ENCODE results near the gene CTBP1.

Gene CTBP1

DNA sequence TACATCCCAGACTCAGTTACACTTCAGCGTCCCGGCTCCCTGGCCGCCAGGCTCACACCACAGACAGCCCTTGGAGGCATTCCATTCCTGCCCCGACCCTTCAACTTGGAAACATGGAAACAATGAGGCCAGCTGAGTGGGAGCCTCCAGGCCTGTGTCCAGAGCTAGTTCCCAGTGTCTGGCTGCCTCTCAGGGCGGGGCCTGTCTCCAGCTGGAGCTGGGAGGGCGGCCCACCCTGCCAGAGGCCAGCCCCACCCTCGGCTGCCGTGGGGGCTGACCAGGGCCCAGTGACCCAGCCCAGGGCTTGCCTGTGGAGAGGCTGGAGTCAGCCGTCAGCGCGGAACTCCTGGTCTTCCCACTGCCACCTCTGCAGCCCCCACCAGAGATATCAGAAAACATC is 39.1 kb downstream of the CTBP1 start:
- peak; percentile 94 for DNase-seq (ENCODE audit: low spot score)

DNA sequence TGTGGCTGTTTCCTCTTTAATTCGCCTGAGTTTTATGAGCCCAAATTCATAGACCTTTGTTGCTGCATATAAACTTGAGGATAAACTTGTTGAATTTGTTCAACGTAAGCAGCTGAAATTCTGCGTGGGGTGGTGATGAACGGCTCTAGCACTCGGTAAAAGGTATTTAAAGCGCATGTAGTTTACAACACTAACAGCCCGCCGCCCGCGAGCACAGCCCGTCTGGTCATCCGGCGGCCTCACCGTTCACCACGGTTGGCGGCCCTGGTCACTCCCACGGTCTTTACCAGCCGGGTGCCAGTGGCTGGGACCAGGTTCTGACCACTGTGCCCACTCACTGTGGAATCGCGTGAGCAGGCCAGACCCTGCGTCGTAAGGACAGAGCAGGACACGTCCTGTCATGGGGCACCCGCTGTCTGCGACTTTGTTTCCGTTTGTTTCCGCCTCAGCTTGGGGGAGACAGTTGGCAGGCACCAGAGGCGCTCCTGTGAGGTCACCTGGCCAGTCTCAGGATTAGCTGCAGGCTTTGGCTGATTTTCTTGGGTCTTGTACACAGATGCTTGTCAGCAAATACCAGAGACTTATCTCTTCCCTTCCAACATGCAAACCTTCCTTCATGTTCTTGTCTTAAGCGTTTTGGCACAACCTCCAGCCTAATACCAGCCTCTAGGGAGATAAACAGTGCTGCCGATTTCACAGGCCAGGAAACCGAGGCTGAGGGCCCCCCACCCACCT is 39.8 kb downstream of the CTBP1 start:
- no peak for DNase-seq (ENCODE audit: low spot score)

DNA sequence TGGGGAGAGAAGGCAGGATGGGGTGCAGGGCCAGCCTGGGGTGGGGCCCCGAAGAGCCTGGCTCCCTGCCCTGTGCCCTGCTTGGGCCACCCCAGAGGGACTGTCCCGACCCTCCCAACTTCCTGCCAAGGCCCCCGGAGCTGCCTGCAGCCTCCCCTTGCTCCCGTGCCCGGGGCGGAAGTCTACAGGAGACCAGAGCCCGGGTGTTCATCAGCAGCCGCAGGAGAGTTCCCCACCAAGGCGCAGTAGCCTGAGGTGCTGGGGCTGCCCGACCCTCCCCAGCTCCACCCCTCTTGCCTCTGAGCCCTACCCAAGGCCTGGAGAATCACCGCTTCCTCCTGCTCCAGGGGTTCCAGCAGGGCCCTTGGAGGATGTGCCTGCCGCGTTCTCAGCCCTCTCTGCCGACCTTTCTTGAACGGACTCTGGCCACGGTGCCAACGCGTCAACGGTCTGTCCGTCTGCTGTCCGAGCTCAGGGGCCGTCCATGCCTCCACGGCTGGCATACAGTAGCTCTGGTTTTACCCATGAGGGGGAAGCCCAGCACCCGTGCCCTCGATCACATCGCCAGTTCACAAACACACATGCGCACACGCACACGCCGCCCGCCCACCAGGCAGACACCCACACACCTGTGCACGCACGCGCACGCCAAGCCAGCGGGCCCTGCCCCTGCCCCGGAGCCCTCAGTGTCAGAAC is 40.5 kb downstream of the CTBP1 start:
- no peak for DNase-seq (ENCODE audit: low spot score)

DNA sequence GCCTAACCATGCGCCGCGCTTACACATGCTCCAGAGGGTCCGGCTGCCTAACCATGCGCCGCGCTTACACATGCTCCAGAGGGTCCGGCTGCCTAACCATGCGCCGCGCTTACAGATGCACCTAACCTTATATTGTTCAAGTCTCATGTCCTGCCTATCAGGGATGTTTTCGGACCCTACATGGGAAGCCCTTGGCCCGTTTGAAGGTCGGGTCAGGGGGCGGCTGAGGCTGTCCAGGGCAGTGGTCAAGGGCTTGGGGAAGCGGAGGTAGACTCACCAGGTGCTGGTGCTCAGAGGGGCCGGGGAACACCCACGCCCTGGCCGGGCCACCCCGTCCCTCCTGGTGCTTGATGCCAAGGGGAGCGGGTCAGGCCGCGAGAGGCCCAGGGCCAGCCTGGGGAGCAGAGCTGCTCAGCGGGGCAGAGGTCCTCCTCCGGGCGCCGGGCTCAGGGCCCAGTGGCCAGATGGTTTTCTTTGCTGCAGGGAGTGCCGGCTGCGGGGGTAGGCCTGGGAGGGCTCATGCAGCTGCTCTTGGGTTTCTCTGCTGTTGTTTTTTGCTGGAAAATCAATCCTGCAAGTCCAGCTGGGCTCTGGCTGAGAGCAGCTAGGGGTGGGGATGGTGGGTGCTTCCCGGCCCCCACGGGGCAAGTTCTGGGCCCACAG is 41.2 kb downstream of the CTBP1 start:
- peak; percentile 90 for DNase-seq (ENCODE audit: low spot score)

DNA sequence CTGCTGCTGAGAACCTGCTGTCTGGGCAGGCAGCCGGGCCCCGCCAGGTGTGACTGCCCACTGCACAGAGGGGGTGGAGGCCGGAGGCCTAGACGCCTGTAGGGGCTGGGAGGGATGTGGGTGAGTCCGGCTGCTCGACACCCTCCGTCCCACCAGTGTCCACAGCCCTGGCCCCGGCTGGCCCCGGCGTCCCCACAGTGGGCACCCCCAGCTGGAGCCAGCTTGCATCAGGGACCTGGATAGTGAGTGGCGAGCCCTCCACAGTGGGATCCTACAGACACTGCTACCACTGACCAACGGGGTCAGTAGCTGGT is 41.8 kb downstream of the CTBP1 start:
- no peak for DNase-seq (ENCODE audit: low spot score)

DNA sequence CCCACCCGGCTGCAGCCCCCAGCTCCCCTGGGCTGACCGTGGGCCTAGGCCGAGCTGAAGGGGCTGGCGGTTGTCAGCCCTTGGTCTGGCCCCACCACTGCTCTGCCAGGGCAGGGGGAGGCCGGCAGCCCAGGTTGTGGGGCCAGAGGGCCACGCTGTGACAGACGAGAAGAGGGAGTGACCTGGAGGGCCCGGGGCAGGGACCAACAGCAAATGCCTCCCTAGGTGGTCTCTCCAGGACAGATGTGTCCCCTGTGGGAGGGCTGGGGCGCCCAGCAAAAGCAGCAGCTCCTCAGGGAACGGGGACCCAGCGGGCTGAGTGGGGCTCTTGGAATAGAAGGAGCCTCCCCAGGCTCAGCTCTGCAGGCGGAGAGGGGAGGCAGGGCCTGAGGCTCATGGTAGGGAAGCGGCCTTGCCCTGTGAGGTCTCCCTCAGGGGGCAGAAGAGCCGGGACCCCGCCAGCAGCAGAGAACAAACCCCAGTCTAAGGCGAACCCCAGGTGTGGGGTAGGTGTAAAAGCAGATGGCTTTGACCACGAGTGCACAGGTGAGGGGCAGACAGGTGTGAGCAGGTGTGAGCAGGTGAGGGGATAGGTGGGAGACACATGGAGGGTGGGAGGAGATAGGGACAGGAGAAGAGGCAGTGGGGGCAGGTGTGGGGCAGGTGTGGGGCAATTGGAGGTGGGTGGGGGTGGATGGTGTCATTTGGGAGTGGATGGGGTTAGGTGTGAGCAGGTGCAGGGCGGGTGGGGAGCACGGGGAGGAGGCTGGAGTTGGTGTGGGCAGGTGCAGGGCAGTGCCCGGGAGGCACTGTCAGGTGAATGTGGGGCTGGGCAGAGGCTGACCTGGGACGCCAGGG is 42.4 kb downstream of the CTBP1 start:
- no peak for DNase-seq (ENCODE audit: low spot score)

DNA sequence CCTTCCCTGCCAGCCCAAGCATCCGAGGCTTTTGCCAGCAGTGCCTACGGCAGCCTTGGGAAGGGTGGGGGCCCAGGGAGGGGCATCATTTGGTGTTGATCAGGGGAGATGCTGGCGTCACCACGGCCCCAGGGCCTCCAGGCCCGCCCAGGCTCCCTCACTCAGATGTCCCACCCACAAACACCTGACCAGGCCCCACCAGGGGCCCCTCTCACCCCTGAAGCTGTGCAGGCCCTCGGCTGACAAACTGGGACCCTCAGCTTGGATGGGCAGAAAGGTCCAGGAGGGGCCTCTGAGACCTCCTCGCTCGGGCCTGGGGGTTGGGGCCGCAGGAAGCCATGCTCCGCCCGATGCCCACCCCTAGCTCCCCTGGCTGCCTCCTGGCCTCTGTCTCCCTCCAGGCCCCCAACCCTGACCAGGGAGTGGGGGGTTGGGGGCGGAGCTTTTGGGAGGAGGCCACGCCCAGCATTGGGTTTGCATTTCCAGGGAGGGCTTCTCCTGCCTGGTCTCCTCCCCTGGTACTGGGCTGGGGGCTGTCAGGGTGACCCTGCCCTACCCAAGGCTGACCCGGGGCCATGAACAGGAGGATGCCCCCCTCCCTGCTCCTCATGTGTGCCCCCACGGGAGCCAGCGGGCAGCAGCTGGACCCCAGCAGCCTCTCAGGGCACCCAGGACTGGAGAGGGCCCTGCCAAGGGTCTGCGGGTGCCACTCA is 43.2 kb downstream of the CTBP1 start:
- no peak for DNase-seq (ENCODE audit: low spot score)

DNA sequence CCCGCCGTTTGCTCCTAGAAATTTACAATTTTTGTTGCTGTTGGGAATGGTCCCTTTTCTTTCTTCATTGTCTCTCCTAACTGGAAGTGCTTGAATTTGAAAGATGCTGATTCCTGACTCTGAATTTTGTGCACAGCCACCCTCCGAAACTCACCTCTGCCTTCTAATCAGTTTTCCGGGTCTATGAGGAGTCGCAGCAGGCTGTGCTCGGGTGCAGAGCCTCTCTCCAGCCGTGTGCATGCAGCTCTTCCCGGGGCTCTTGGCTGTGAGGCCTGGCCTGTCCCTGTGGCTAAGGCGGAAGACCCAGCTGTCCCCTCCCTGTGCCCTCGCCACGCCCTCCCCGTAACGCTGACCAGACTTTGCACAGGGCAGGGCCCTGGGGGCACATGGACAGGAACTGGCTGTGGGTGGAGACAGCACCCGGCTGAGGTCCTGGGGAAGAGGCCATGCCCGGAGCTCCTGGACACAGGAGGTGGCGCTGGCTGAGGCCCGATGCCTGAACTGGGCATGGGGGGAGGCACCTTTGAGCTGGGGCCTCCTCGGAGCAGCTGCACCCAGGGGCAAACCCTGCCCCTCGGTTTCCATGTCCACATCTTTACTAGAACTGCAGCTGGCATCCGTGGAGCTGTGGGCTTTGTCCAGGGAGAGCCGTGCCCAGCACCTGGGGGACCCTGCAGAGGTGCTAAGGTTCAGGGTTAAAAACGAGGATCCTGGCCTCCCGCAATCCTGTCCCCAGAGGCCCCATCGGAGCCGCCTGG is 43.9 kb downstream of the CTBP1 start:
- no peak for DNase-seq (ENCODE audit: low spot score)

DNA sequence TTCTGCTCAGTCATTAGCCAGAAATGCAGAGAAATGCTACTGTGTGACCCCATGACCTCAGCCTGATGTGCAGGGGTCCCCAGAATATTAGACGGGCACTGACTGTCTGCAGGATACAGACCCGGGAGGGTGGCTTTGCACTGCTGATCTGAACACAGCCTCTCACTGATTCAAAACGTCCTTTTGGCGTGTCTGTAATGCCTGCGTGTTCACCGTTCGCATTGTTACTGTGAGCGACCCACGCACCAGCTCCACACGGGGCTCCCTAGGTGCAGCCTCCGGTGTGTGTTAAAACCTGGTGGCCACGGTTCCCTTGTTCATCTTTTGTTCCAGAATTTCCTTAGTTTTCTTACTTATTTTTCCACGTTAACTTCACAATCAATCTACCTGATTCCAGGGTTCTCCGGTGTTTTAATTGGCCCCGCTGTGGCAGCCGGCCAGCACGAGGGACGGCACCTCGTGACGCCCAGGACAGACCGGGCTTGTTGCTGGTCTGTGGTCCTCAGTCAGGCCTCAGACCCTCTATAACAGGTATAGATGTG is 44.6 kb downstream of the CTBP1 start:
- no peak for DNase-seq (ENCODE audit: low spot score)

DNA sequence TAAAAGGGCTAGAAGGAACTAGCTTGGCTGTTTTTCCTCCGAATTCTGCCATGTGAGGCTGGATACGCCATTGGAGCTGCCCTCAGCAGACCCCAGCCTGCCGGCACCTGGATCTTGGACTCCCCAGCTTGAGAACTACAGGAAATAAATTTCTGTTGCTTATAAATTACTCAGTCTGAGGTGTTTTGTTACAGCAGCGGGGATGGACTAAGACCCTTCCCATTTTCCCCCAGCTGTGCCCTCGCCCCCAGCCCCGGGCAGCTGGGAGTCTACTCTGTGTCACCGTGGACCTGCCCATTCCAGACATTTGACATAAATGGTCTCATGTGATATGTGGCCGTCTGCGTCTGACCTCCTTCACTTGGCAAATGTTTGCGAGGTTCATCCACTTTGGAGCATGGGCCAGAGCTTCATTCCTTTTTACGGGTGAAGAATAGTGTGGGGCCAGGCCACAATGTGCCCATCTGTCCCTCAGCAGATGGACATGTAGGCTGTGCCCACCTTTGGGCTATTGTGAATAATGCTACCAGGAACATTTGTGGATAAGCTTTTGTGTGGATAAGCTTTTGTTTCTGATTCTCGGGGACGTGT is 45.8 kb downstream of the CTBP1 start:
- no peak for DNase-seq (ENCODE audit: low spot score)

DNA sequence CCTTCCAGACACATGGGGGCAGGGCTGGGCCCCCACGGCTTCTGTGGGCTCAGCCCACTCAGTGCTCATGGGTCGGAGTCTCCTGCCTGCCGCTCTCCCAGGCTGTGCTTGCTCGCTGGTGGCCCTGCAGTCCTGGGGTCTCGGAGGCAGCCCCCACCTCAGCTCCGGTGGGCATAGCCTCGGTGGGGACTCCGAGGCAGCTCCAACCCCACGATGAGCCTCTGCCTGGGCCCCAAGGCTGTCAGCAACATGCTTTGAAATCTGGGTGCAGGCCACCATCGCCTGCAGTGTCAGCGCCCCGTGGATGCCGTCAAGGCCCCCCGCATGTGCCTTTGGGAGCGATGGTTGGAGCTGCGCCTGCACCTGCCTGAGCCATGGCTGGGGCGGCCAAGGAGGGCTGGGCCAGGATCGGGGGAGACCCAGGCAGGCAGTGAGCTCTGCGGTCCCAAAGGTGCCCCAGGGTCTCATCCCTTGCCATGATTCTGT is 46.4 kb downstream of the CTBP1 start:
- no peak for DNase-seq (ENCODE audit: low spot score)

DNA sequence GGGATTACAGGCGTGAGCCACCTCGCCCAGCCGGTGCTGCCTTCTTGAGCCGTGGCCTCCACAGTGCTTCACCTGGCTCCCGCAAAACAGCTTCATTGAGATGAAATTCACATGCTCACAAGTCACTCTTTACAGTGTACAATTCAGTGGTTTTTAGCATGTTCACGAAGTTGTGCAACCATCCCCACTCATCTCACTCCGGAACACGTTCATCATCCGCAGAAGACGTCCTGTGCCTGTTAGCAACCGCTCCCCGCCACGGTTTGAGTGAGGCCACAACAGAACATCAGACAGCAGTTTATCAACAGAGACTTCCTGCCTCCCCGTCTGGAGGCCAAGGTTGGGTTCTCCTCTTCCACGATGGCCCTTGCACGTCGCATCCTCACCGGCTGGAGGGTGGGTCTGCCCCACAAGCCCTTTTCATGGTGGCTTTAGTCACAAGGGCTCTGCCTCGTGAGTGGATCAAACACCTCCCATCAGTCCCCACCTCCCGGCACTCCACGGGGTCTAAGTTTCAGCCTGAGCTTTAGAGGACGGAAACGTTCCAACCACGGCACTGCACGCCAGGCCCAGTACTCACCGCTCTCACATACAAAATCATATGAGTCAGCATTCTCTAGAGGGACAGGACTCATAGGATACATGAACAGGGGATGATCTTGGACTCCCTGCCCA is 46.9 kb downstream of the CTBP1 start:
- DNase-seq (ENCODE audit: low spot score): peak; percentile 82

DNA sequence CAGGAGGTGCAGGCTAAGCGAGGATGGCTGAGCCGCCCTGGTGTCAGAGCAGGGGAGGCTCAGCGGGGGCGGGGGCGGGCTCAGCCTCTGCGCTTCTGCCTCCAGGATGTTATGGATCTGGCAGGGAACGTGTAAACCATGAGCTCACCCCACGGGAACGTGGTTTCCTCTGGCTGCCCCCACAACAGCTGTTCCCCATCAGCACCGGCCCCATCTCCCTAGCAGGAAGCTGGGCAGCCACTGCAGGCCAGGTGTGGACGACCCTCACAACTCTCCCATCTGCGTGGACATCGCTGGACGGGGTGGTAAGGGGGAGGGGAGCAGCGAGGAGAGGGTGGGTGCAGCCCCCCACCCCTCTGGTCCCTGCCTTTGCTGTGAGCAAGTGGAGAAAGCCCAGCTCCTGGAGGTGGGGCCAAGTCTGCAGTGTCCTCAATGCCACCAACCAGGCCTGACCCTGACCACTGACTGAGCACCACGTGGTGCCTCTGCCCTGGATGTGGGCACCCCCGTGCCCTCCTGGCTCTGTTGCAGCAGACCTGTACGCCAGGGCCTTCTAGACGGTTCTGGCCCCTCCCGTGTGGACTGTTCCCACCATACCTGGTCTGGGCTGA is 48.4 kb downstream of the CTBP1 start:
- DNase-seq (ENCODE audit: low spot score): peak; percentile 95

DNA sequence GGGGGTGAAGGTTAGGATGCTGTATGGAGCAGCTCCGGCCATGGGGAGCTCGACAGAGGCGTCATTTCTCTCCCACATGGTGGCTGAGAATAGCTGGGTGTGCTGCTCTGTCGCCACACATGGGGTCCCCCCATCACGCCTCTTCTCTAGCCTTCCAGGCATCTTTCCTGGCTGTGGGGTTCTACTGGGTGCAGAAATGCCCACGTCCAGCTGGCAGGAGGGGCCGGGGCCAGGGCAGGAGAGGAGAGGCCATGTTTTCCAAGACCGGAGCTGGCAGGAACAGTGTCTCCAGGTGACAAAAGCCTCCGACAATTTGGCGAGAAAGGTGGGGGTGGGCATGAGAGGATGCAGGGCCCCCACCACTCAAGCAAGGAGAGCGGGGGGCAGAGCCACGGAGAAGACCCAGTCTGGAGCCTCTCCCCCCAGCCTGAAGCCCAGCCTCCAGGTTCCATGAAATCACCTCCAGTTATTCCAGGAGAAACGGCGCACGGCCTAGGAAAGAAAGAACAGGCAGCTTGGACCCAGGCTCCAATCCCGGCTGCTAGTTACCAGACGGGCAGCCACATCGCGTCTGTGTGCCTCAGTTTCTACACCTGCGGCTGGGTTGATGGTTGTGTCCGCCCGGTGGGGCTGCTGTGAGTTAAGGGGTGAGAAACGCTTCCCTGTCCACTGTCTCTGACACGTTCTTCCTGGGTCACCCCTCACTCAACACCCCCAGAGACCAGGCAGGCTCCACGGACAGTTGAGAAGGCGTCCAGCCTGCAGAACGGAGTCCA is 49.2 kb downstream of the CTBP1 start:
- no peak for DNase-seq (ENCODE audit: low spot score)

DNA sequence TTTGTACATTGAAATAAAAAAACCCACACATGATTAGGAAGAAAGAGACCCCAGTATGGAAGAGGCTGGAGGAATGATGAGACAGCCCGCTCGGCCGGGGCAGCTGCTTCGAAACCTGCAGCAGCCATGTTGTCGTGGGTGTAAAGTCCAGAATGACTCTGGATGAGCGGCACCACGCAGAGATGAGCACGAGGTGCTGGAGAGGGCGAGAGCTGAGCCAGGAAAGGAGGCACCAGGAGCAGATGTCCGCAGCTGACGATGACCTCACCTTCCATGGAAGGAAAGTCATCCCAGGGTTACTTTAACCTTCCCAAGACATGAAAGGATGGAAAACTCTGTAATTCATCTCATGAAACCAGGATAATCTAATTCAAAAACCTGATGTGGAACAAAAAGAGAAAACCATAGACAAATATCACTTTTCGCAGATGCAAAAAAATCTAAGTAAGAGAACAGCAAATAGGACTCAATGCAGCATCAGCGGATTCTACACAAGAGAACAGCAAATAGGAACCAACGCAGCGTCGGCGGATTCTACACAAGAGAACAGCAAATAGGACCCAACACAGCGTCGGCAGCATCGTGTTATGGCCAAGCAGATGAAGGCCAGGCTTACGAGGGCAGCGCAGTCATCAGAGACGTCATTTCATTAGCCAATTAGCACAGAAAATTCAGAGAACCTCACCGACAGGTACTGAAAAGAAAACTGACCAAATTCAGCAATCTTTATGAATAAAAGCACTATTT is 50.7 kb downstream of the CTBP1 start:
- DNase-seq (ENCODE audit: low spot score): no peak

DNA sequence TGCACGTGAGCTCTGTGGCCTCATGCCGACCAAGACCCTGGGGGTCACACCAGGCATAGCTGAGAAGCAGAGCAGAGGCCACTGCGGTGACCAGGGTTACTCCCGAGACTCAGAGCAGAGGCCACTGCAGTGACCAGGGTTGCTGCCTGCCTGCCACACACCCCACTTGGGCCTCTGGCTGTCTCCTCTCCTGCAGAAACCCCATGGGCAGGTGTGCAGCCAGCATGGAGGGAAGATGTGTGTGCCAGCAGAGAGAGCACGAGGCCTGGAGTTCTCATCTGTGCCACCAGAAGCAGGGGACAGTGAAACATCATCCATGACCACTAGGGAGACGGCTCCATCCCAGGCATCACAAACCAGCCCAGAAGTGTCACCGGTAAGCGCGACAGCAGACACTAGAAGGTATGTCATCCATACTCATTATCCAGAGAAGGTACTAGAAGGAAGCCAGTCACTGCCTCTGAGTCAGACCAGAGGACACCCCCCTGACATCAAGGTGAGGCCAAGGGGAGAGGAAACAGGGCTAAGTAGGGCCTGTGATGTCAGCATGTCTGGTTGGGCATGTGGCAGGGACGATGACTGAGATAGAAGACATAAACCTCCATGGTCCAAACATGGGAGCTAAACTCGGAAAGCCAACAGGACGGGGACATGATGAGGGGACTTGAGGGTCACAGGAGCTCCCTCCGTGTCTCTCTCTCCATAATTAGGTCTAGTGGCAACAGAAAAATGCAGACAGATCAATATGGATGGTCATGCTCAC is 52.3 kb downstream of the CTBP1 start:
- DNase-seq (ENCODE audit: low spot score): no peak

DNA sequence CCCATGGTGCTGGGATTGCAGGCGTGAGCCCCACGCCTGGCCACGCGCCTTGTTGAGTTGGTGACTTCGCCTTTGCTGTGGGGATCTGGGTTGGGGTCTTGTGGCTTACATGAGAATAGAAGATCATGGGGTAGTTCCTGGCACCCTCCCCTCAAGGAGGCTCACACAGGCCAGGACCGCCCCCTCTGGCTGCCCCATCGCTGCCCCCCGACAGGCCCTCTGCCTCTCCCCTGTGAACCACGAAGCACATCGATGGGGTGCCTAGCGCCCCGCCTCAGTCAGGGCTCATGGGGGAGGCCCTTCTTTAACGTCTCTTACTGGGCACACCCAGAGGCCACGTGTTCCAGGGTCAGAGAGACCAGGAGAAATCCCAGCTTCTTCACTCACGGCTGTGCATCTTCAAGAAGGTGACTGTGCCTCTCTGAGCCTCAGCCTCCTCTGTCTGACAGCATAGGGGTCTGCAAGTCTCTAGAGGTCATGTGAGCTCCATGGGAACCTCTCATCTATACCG is 53.0 kb downstream of the CTBP1 start:
- no peak for DNase-seq (ENCODE audit: low spot score)
